ENCODE measurements around the gene SLC22A16. TPM values are rescaled to one million over a fixed set of nuclear protein-coding genes. Genes with fewer than 3 reads are reported as not detected.
"Not testable (repeated sequence)": the region's sequence is repeated elsewhere in the genome, so short reads cannot be mapped to it uniquely, and the experiment has no call there.

Gene SLC22A16
- total and polyA plus RNA-seq, 4 donors, result 0.63 to 1.3 (median 0.77) TPM

GRCh38 chr6:110514818-110515217 is 38.4 kb upstream of the SLC22A16 start:
- no peaks in the 10 kb centered on the region for H3K27me3 ChIP-seq (ENCODE audit: control insufficient read depth, insufficient read depth, low read length)
- DNase-seq (ENCODE audit: low read depth in 4 of 6, low spot score in 6 of 6), result no peak

DNA sequence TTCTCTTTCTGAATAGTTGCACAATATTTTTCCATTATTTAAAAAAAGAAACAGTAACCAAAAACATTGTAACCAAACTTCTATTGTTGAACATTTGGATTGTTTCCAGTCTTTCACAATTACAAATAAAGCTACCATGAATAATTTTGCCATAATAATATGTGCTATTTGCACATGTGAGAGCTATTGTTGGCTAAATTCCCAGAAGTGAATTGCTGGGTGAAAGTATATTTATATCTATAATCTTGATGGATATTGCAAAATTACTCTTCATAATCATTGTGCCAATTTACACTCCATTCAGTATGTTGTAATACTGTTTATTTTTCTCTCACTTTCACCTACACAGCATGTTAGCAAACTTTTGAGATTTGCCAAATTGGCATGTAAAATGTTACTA is 36.6 kb upstream of the SLC22A16 start:
- H3K4me3 ChIP-seq (ENCODE audit: low read depth, low read length), result no peak overlapping the region
- DNase-seq (ENCODE audit: low read depth in 4 of 6, low spot score in 6 of 6), result peak in 1 of 6 donors; percentile 54
- H3K36me3 ChIP-seq (ENCODE audit: control insufficient read depth, insufficient read depth, low read length), result no peaks in the 10 kb centered on the region

More at GRCh38 chr6:110514818-110515217, 38.4 kb upstream of the SLC22A16 start:
- H3K36me3 ChIP-seq (ENCODE audit: control insufficient read depth, insufficient read depth, low read length), result no peaks in the 10 kb centered on the region
- H3K4me1 ChIP-seq (ENCODE audit: control insufficient read depth, insufficient read depth, low read length), result no peaks in the 10 kb centered on the region
- no peak overlapping the region for H3K27ac ChIP-seq (ENCODE audit: low read depth, low read length)
- H3K9me3 ChIP-seq (ENCODE audit: control insufficient read depth, insufficient read depth, low read length), result no peaks in the 10 kb centered on the region
- WGBS (ENCODE audit: insufficient coverage), result no CpG with 5 or more reads among the region's 4 CpGs
- no peak overlapping the region for H3K4me3 ChIP-seq (ENCODE audit: low read depth, low read length)

GRCh38 chr6:110512549-110512948 is 36.1 kb upstream of the SLC22A16 start:
- not testable (repeated sequence) for H3K27me3 ChIP-seq (ENCODE audit: control insufficient read depth, insufficient read depth, low read length); H3K4me1 ChIP-seq (ENCODE audit: control insufficient read depth, insufficient read depth, low read length); H3K27ac ChIP-seq (ENCODE audit: low read depth, low read length); DNase-seq (ENCODE audit: low read depth in 4 of 6, low spot score in 6 of 6); H3K4me3 ChIP-seq (ENCODE audit: low read depth, low read length); H3K9me3 ChIP-seq (ENCODE audit: control insufficient read depth, insufficient read depth, low read length); H3K36me3 ChIP-seq (ENCODE audit: control insufficient read depth, insufficient read depth, low read length)

More for the DNA sequence above, 36.6 kb upstream of the SLC22A16 start:
- Histone ChIP-seq H3K9me3 (ENCODE audit: control insufficient read depth, insufficient read depth, low read length) (no peaks in the 10 kb centered on the region), H3K27me3 (ENCODE audit: control insufficient read depth, insufficient read depth, low read length) (no peaks in the 10 kb centered on the region), H3K4me1 (ENCODE audit: control insufficient read depth, insufficient read depth, low read length) (no peaks in the 10 kb centered on the region), H3K27ac (ENCODE audit: low read depth, low read length) (no peak overlapping the region)

GRCh38 chr6:110511401-110511800 is 35.0 kb upstream of the SLC22A16 start:
- Histone ChIP-seq H3K4me1 (ENCODE audit: control insufficient read depth, insufficient read depth, low read length) (no peaks in the 10 kb centered on the region), H3K27ac (ENCODE audit: low read depth, low read length) (no peak overlapping the region), H3K27me3 (ENCODE audit: control insufficient read depth, insufficient read depth, low read length) (no peaks in the 10 kb centered on the region), H3K4me3 (ENCODE audit: low read depth, low read length) (no peak overlapping the region), H3K36me3 (ENCODE audit: control insufficient read depth, insufficient read depth, low read length) (no peaks in the 10 kb centered on the region), H3K9me3 (ENCODE audit: control insufficient read depth, insufficient read depth, low read length) (no peaks in the 10 kb centered on the region)
- DNase-seq (ENCODE audit: low read depth in 4 of 6, low spot score in 6 of 6), result no peak
- WGBS (ENCODE audit: insufficient coverage), result no CpG with 5 or more reads among the region's 1 CpG

DNA sequence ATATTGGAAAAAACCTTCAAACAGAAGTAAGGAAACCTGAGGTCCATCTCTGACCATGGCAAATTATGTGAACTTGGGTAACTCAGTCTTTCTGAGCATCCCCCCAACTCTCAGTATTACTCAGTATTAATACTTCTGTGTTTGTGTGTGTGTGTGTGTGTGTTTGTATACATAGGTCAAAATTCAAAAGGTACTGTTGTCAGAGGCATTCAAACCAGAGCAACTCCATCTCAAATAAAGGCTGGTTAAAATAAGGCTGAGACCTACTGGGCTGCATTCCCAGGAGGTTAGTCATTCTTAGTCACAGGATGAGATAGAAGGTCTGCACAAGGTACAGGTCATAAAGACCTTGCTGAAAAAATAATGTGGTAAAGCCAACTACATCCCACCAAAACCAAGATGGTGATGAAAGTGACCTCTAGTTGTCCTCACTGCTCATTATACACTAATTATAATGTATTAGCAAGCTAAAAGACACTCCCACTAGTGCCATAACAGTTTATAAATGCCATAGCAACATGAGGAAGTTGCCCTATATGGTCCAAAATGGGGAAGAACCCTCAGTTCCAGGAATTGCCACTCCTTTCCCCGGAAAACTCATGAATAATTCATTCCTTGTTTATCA is 33.3 kb upstream of the SLC22A16 start:
- Histone ChIP-seq H3K36me3 (ENCODE audit: control insufficient read depth, insufficient read depth, low read length) (no peaks in the 10 kb centered on the region), H3K4me1 (ENCODE audit: control insufficient read depth, insufficient read depth, low read length) (no peaks in the 10 kb centered on the region), H3K27ac (ENCODE audit: low read depth, low read length) (no peak overlapping the region), H3K27me3 (ENCODE audit: control insufficient read depth, insufficient read depth, low read length) (no peaks in the 10 kb centered on the region), H3K4me3 (ENCODE audit: low read depth, low read length) (no peak overlapping the region), H3K9me3 (ENCODE audit: control insufficient read depth, insufficient read depth, low read length) (no peaks in the 10 kb centered on the region)
- no CpG with 5 or more reads among the region's 1 CpG for WGBS (ENCODE audit: insufficient coverage)
- no peak for DNase-seq (ENCODE audit: low read depth in 4 of 6, low spot score in 6 of 6)

- not testable (repeated sequence) for H3K4me3 ChIP-seq (ENCODE audit: low read depth, low read length); H3K9me3 ChIP-seq (ENCODE audit: control insufficient read depth, insufficient read depth, low read length); H3K27me3 ChIP-seq (ENCODE audit: control insufficient read depth, insufficient read depth, low read length); H3K4me1 ChIP-seq (ENCODE audit: control insufficient read depth, insufficient read depth, low read length); H3K27ac ChIP-seq (ENCODE audit: low read depth, low read length); H3K36me3 ChIP-seq (ENCODE audit: control insufficient read depth, insufficient read depth, low read length); DNase-seq (ENCODE audit: low read depth in 4 of 6, low spot score in 6 of 6)
- 100% methylated on average over 1 of the region's 2 CpGs for WGBS (ENCODE audit: insufficient coverage)
These were observed 28.5 kb upstream of the SLC22A16 start for GRCh38 chr6:110504891-110505290.

DNA sequence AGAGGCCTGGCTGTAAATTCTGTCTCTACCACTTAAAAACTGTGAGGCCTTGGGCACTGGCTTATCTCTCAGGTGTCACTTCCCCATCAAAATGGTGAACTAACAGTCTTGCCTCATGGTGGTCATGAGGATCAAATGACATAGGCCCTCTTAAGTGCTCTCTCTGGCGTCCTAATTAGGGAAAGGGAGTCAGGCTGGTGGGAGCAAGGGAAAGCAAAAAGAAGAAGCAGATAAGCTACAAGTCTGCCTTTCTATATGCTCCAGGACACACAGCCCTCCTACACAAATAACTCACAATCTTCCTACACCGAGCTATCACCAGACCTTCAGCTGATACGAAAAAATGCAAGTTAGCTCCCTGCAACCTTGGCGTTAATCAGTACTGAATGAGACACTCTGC is 19.5 kb upstream of the SLC22A16 start:
- Histone ChIP-seq H3K4me1 (ENCODE audit: control insufficient read depth, insufficient read depth, low read length) (no peaks in the 10 kb centered on the region), H3K4me3 (ENCODE audit: low read depth, low read length) (no peak overlapping the region), H3K27ac (ENCODE audit: low read depth, low read length) (no peak overlapping the region), H3K36me3 (ENCODE audit: control insufficient read depth, insufficient read depth, low read length) (no peaks in the 10 kb centered on the region), H3K27me3 (ENCODE audit: control insufficient read depth, insufficient read depth, low read length) (no peaks in the 10 kb centered on the region), H3K9me3 (ENCODE audit: control insufficient read depth, insufficient read depth, low read length) (no peaks in the 10 kb centered on the region)
- WGBS (ENCODE audit: insufficient coverage), result 77% methylated on average over 3 of the region's 4 CpGs
- DNase-seq (ENCODE audit: low read depth in 4 of 6, low spot score in 6 of 6), result no peak

GRCh38 chr6:110493253-110493800 is 16.9 kb upstream of the SLC22A16 start:
- Histone ChIP-seq H3K4me1 (ENCODE audit: control insufficient read depth, insufficient read depth, low read length) (no peaks in the 10 kb centered on the region), H3K27ac (ENCODE audit: low read depth, low read length) (no peak overlapping the region), H3K27me3 (ENCODE audit: control insufficient read depth, insufficient read depth, low read length) (no peaks in the 10 kb centered on the region), H3K9me3 (ENCODE audit: control insufficient read depth, insufficient read depth, low read length) (no peaks in the 10 kb centered on the region), H3K36me3 (ENCODE audit: control insufficient read depth, insufficient read depth, low read length) (no peaks in the 10 kb centered on the region), H3K4me3 (ENCODE audit: low read depth, low read length) (no peak overlapping the region)
- no peak for DNase-seq (ENCODE audit: low read depth in 4 of 6, low spot score in 6 of 6)
- WGBS (ENCODE audit: insufficient coverage), result 100% methylated on average over 6 of the region's 9 CpGs

DNA sequence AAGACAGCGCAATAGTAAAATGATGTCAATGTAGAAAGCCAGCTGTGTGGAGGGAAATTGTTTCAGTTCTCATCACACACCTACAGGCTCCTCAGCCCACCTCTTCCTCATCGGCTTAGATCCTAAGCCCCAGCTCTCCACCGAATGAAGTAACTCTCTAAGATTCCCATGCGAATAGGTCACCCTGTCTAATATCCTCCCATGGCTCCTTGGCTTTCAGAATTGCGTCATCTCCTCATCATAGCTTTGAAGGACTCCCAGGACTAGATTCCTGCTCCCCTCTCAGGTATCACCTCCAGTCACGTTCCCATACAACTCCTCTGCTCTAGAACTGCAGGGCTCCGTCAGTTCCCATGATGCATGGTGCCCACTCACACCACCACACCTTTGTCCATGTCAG is 16.2 kb upstream of the SLC22A16 start:
- 64% methylated on average over 6 of the region's 7 CpGs for WGBS (ENCODE audit: insufficient coverage)
- Histone ChIP-seq H3K9me3 (ENCODE audit: control insufficient read depth, insufficient read depth, low read length) (no peaks in the 10 kb centered on the region), H3K4me1 (ENCODE audit: control insufficient read depth, insufficient read depth, low read length) (no peaks in the 10 kb centered on the region), H3K27me3 (ENCODE audit: control insufficient read depth, insufficient read depth, low read length) (no peaks in the 10 kb centered on the region), H3K27ac (ENCODE audit: low read depth, low read length) (no peak overlapping the region), H3K36me3 (ENCODE audit: control insufficient read depth, insufficient read depth, low read length) (no peaks in the 10 kb centered on the region), H3K4me3 (ENCODE audit: low read depth, low read length) (no peak overlapping the region)
- DNase-seq (ENCODE audit: low read depth in 4 of 6, low spot score in 6 of 6), result no peak

DNA sequence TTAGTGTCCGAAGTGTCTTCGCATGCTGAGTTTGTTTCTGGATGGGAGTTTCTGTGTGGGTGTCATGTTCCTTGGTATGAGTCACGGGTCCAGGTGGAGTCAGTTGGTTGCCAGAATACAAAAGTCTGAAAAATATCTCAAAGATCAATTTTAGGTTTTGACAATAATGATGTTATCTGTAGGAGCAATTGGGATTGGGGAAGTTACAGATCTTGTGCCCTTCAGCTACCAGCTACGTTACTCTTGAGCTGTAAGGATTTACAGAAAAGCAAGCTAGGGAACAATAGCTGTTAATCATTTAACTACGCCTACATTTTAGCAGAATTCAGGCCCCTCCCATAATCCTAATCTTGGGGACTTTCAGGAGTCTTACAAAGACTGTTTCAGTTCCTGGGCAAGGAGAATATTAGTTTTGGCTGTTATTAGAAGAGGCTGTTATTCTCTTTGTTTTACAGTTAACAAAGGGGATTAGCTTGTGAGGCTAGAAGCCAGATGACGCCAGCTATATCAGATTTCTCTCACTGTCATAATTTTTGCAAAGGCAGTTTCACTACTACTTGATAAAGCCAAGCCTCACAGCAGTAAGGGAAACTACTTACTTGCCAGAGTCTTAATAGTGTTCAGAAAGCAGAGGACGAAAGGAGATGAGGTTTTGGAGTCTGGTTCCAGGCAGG is 15.4 kb upstream of the SLC22A16 start:
- peak in 1 of 6 donors; percentile 25 for DNase-seq (ENCODE audit: low read depth in 4 of 6, low spot score in 6 of 6)
- H3K27ac ChIP-seq (ENCODE audit: low read depth, low read length), result no peak overlapping the region

More for the DNA sequence above, 15.4 kb upstream of the SLC22A16 start:
- 95% methylated on average over 4 of the region's 7 CpGs for WGBS (ENCODE audit: insufficient coverage)
- Histone ChIP-seq H3K4me3 (ENCODE audit: low read depth, low read length) (no peak overlapping the region), H3K36me3 (ENCODE audit: control insufficient read depth, insufficient read depth, low read length) (no peaks in the 10 kb centered on the region), H3K27me3 (ENCODE audit: control insufficient read depth, insufficient read depth, low read length) (no peaks in the 10 kb centered on the region), H3K9me3 (ENCODE audit: control insufficient read depth, insufficient read depth, low read length) (no peaks in the 10 kb centered on the region), H3K4me1 (ENCODE audit: control insufficient read depth, insufficient read depth, low read length) (no peaks in the 10 kb centered on the region)

All from spinal cord (tissue), 10 donors.